ENCODE measurements around the gene PLEKHB2.
"Not testable (repeated sequence)": the region's sequence is repeated elsewhere in the genome, so short reads cannot be mapped to it uniquely, and the experiment has no call there.

GRCh38 chr2:131079931-131080330 lies 25.2 kb upstream of the PLEKHB2 start:
- not testable (repeated sequence) for TF ChIP-seq EZH2 (IDR thresholded peaks at IDR 0.05; ENCODE audit: borderline replicate concordance, low read depth, low read length, severe bottlenecking); CTCF (IDR thresholded peaks at IDR 0.05; ENCODE audit: borderline replicate concordance, extremely low read depth, low read length, poor library complexity, severe bottlenecking)
